ENCODE results near the gene TSPAN31.

TSPAN31 gene

DNA sequence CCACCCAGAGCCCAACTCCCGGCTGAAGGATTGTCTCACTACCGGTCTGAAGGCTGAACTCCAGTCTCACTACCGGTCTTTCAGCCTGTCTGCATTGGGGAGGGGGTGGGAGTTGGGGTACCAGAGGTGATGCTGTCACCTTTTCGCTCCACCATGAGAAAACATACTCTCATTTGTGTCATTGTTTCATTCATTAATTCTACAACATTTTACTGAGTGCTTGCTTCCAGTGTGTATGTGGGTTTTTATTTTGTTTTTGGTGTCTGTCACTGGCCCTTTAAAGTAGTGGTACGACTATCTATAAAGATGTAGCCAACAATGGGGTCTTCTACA is 7.8 kb downstream of the TSPAN31 start:
- no peak for DNase-seq (ENCODE audit: low spot score)

GRCh38 chr12:57753756-57754337 is 9.0 kb downstream of the TSPAN31 start:
- DNase-seq (ENCODE audit: low spot score), result no peak

DNA sequence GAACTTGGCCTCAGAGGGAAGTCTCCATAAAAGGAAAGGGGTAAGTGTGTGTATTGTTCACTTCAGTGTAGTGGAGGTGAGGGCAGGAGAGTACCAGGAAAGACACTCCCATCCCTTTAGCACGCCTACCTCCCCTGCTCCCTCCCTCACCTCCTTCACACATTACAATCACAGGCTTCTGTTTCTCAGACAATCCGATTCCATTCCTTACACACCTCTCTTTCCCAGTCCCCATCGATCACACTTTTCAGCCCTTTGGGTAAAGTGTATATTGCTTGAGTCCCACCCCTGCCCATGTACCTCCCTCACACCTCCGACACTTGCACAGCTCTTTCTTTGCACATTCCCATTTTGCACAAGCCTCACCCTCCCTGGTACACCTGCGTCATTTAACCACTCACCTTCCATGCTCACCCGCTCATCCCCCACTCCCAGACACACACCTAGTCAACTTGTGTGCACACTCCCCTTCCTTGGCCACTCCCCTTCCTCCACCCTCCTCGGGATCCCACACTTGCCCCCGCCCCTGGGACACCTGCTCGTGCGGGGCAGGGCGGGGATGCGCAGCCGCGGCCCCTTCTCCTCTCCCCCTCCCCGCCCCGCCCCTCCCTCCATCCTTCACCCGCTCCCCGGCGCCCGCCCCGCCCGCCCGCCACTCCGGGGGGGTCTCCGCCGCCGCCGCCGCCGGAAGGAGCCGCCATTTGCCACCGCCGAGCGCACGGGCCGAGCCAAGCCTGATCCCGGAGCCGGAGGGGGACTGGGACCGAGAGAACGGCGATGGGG is 9.8 kb downstream of the TSPAN31 start, which contains the start of gene MARCHF9:
Gene MARCHF9, plus strand, starts transcription at position 693 of the 783 bp plus-strand sequence. CDS start 426 bp downstream, outside the sequence.
- peak; percentile 84 for DNase-seq (ENCODE audit: low spot score)

DNA sequence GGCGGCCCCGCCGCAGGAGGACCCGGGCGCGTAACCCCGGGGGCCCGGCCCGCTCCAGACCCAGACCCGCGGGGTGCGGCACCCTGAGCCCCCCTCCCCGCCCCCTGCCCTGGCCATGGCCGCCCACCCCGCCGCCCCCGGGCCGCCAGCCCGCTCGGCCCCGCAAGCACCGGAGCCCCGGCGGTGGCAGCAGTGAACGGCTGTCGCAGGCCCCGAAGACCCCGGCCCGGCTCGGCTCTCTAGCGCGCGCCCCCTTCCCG is 10.3 kb downstream of the TSPAN31 start:
- DNase-seq (ENCODE audit: low spot score), result no peak

GRCh38 chr12:57755454-57756372 is 10.9 kb downstream of the TSPAN31 start:
- peak; percentile 38 for DNase-seq (ENCODE audit: low spot score)

DNA sequence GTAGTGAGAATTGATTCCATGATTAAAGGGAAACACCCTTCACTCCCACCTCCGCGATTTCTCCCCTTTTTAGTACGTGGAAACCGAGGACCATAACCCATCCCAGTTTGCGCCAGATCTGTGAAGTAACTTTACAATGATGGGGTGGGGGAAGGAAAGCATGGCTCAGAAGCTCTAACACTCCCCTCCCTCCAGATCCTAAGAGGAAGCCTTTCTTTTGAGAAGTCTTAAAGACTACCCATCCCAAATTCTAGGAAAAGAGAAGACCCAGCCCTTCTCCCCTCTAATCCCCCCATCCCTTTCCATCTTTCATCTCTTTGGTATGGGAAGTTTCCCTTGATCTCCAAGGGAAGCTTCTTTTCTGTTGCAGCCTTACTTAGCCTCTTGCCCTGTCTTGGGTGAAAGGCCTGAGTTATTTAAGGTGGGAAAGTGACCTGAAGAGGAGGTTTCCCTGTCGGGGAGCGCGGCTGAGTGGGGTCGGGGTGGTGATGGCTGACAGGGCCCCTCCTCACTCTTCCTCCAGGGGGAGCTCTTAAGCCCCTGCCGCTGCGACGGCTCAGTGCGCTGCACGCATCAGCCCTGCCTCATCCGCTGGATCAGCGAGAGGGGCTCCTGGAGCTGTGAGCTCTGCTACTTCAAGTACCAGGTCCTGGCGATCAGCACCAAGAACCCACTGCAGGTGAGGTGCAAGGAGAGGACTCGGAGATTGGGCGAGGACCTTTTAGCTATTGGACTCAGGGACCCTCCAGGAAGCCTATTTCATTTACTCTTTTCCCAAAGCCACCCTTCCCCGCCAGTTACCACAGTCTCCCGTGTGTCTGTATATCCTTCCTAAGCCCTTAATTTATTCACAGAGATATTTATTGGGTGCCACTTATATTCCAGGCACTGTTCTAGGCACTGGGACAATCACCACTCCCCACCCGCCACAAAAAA is 11.8 kb downstream of the TSPAN31 start:
- DNase-seq (ENCODE audit: low spot score), result peak; percentile 34

GRCh38 chr12:57757771-57758170 is 12.9 kb downstream of the TSPAN31 start:
- no peak for DNase-seq (ENCODE audit: low spot score)

DNA sequence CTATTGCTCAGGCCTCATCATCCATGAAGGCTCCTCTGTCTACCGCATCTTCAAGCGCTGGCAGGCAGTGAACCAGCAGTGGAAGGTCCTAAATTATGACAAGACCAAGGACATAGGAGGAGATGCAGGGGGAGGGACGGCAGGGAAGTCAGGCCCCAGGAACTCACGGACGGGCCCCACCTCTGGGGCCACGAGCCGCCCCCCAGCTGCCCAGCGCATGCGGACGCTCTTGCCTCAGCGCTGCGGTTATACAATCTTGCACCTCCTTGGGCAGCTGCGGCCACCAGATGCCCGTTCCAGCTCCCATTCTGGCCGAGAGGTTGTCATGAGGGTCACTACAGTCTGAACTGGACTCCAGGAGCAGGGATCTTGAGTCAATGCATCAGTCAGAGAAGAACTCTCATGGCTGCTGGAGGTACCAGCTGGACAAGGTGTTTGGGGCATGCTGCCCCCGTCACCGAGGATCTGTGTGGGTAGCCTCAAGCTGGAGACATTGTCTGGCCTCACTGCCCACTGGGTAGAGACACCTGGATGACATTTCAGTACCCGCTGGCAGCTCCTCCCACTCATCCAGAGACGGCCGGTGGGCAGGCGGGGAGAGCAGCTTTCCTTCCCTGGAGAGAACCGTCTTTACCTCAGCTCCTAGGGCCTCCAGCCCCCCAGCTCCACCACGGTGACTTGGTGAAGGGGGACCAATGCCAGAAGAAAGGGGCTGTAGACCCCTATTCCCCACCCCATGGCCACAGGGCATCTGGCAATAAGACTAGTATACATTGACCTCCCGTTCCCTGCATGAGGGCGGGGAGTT is 13.9 kb downstream of the TSPAN31 start:
- DNase-seq (ENCODE audit: low spot score), result no peak

DNA sequence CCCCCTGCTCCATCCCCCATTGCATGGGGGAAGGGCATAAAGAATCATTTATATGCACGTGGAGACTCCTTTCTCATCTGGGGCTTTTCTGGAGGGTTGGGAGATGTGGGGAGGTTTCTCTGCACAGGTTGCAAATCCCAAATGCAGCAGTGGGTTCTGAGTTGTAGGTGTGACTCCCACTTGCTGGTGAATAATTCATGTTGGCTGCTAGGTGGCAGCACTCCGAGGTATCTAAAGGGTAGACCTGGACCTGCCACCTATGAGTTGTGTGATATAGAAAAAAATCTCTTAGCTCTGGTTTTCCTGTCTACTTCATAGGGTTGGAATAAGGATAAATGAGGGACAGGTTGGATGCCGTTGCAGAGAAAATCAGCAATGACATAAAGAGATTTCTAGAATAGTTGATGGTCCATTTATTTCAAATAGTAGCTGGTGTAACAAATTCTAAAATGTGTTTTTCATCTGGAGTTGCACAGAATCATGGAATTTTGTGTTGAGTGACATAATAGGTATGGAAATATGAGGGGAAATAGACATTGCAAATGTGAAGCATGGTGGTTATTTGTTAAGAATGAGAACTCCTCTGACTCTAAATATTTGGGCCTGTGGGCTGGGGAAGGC is 14.6 kb downstream of the TSPAN31 start:
- peak; percentile 58 for DNase-seq (ENCODE audit: low spot score)

DNA sequence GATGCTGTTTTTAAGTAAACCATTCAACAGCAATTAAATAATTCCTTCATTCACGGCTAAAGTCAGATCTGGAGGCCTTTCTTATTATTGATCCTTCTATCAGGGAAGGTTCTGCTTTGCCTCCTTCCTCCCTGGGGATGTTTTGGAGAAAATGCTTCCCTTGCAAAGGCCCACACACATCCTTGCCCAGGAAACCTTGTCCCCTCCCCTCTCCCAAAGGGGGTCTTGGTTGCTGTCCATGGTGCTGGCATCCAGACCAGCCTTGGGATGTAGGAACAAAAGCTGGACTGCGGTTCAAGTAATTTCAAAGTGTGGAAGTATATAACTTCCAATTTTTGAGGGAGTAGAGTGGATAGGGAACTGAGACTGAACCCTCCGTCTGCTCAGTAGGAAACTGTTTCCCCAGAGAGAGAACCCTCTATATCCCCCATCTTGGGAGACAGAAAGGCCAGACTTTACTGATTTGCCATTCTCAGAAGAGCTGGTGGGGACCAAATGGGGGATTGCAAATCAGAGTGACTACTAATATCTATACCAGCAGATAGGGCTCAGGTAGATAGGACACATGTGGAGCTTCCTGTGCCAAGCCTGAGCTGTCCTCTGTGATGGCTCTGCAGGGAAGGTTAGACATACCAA is 15.6 kb downstream of the TSPAN31 start:
- no peak for DNase-seq (ENCODE audit: low spot score)

DNA sequence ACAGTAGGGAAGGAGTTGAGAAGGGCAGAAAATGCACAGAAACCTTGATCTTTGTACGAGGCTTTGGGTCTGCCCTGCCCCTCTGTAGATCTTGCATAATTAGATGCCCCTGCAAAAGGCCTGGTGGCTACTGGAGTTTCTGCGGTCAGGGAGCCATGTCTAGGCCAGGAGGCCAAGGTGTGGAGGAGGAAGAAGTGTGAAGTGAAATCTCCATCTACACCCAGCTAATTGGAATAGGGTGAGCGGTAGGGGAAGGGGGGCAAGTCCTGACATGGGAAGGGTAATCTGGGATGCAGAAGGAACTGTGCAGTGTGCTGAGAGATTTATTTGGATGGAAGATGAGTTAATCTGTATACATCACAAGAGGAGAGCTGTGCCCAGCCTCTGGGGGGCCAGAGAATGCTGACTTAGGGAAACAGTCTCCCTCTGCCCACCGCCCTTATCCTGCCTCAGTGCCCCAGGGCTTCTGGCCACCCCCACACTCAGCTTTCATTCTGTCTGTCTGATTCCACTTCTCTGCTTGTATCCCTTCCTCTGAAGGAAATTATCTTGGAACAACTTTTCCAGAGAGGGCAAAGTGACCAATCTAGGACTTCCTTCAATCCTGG is 16.7 kb downstream of the TSPAN31 start:
- no peak for DNase-seq (ENCODE audit: low spot score)

GRCh38 chr12:57762463-57762862 is 17.6 kb downstream of the TSPAN31 start:
- DNase-seq (ENCODE audit: low spot score), result no peak

- DNase-seq (ENCODE audit: low spot score), result no peak
Observed at GRCh38 chr12:57763881-57764661, 19.2 kb downstream of the TSPAN31 start.

DNA sequence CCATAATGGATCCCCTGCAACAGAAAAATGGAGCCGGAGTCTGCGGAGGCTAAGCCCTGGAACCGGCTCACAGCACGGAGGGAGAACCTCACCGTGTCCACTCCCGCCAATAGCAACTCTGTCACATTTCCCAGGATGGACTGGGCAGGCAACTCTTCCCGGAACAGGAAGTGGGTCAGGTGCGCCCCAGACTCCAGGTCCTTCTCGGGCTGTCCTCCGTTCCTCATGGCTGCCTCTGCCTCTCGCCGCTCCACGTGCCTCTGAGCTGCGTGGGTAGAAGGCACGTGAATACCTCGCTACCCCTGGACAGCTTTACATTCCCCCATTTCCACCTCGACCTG is 19.8 kb downstream of the TSPAN31 start:
- DNase-seq (ENCODE audit: low spot score), result peak; percentile 26

DNA sequence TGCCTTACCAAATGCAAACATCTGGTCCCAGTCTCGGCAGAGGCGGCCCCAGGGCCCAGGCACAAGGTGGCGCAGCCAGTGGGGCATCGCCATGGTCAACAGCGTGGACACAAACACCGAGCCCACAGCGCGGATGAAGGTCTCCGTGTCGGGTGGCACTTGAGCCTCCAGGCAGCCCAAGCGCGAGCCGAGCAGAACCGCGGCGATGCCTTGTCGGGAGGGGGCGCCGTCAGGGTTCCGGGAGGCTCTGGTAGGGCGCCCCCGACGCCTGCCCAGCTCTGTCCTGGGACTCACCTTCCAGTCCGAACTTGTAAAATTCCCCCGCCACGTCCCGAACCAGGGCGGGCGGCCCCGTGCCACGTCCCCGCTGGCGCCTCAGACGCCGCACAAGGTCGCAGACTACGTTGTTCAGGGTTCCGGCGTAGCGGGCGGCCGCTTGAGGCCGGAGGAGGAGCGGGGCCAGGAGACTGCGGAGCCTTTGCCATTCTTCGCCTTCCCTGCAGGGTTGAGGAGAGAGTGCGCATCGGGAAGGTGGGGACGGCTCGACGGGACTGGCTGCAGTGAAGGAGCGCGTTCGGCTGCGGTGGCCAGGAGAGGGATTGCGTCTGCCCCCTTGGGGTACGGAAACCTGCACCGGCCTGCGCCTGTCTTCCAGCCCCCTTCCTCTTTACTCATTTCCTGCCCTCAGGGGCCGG is 20.3 kb downstream of the TSPAN31 start:
- peak; percentile 40 for DNase-seq (ENCODE audit: low spot score)

DNA sequence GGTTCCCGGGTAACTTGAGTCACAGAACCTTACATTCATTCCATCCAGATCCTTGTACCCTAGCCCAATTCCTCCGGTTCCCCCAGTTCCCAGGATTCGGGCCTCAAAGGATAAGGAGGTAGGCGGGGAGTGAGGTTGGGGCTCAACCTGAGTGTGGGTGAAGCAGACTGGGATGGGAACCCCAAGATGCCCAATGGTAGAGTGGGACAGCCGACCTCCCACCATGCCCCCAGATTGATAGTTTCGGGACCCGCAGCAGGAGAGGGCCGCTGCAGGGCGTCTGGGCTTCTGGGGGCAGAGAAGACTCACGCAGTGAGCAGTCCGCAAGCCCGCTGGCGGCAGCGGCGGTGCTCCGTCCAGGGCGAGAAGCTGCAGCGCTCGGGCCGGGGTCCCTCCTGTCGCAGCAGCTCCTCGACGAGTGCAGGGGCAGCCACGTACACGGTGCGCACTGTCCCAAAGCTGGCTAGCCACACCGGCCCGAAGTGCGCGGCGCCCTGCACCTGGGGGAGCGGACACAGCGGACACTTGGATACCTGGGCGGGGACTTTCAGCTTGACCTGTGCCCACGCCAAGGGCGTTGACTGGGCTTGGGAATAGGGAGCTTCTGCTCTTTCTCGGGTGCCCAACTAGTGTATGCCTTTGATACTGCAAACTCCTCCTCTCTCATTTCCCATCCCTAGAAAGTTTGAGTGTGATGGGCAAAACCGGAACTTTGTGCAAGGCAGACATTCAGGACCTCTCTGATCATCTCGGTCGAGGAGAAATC is 21.0 kb downstream of the TSPAN31 start:
- DNase-seq (ENCODE audit: low spot score), result no peak

DNA sequence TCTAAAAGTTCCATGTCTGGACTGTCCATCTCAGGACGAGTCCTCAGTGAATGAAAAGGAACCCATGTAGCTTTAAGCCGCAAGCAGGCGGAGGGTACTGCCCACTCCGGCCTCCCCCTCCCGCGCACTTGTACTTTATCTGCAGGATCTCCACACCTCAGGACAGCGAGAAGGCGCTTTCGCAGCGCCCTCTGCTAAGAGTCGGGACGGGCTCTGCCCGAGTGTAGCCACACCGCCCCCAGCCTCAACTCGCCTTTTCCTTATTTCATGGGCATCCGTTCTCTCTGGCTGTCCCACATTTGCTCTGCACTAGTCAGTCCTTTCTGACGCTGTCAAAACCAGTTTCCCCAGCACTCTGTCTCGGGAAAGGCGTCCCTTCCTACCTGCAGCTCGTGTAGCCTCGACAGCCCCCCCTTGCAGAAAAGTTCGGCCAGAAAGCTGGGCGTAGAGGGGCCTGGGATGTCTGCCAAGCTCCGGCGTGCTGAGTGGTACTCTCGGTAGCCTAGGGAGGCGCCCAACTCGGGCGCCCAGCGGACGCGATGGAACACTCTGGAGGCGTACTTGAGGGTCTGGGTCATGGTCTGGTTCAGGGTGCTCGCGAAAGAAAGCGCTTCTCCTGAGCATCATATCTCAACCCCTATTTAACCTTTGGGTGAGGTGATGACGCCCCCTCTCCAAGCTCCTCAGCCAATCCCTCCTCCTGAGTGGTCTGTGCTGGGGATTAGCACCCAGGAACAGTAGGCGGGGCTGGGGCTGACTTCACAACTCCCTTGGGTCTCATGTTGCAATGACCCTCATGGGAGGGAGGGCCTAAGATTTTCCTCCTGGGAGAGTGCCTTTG is 21.8 kb downstream of the TSPAN31 start, which contains the start of gene CYP27B1:
Gene CYP27B1, minus strand, starts transcription at position 615 of the 841 bp plus-strand sequence. Its CDS starts 37 bp downstream, at position 578.
- DNase-seq (ENCODE audit: low spot score), result peak; percentile 31
